ENCODE measurements around the gene IL20. TPM values are rescaled to one million over a fixed set of nuclear protein-coding genes. Genes with fewer than 3 reads are reported as not detected.

The IL20 gene
- polyA plus RNA-seq, 1 donor from 2014 or later: not detected

DNA sequence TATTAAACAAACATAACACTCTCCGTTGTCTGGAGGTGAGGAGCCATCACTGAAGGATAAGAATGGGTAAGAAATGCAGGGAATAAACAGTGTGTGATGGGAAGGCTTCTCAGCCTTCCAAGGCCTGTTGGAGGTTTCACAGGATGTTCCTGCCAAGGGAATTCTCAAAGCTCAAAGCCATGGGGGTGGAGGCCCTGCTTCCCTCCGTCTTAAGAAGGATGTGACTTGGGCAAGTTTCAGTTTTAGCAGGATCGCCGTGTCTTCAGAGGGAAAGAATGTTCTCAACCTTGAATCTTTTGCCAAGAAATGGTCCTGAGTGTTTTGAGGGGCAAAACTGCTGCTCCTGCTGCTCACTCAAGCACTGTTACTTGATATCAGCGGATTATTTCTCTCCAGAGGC lies 41.7 kb upstream of the IL20 start (continued):
- no peak for TF ChIP-seq MXI1 (conservative IDR thresholded peaks at IDR 0.05; ENCODE audit: poor library complexity, severe bottlenecking)
- TF ChIP-seq RAD21 (conservative IDR thresholded peaks at IDR 0.05): no peak
- TF ChIP-seq POLR2AphosphoS5 (IDR thresholded peaks at IDR 0.05): no peak

DNA sequence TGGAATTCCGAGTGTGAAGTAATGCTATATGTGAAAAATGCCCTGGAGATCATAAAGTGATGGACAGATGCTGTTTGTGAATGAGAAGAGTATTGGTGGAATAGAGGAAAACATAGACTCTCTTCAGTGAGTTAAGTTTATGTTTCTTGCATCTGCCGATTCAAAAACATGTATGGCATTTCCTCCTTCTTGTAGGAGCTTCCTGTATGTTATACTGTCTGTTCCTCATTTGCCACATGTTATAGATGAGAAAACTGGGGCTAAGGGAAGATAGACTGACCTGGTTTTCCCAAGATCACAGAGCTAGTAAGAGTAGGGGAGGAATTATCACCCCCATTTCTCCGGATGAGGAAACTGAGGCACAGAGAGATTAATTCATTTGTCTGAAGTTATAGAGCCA lies 41.1 kb upstream of the IL20 start:
- TF ChIP-seq, protein P1, sequence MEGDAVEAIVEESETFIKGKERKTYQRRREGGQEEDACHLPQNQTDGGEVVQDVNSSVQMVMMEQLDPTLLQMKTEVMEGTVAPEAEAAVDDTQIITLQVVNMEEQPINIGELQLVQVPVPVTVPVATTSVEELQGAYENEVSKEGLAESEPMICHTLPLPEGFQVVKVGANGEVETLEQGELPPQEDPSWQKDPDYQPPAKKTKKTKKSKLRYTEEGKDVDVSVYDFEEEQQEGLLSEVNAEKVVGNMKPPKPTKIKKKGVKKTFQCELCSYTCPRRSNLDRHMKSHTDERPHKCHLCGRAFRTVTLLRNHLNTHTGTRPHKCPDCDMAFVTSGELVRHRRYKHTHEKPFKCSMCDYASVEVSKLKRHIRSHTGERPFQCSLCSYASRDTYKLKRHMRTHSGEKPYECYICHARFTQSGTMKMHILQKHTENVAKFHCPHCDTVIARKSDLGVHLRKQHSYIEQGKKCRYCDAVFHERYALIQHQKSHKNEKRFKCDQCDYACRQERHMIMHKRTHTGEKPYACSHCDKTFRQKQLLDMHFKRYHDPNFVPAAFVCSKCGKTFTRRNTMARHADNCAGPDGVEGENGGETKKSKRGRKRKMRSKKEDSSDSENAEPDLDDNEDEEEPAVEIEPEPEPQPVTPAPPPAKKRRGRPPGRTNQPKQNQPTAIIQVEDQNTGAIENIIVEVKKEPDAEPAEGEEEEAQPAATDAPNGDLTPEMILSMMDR (IDR thresholded peaks at IDR 0.05; ENCODE audit: poor library complexity, severe bottlenecking): no peak
- TF ChIP-seq TAF1 (IDR thresholded peaks at IDR 0.05; ENCODE audit: low read depth) (no peak), EP300 (conservative IDR thresholded peaks at IDR 0.05; ENCODE audit: poor library complexity, severe bottlenecking) (no peak), POLR2AphosphoS5 (IDR thresholded peaks at IDR 0.05) (no peak)
- no peak overlapping the region for H2AFZ ChIP-seq (ENCODE audit: low read depth, low read length)
- no peaks in the 10 kb centered on the region for H3K27me3 ChIP-seq (ENCODE audit: insufficient read depth, low read depth, low read length)

DNA sequence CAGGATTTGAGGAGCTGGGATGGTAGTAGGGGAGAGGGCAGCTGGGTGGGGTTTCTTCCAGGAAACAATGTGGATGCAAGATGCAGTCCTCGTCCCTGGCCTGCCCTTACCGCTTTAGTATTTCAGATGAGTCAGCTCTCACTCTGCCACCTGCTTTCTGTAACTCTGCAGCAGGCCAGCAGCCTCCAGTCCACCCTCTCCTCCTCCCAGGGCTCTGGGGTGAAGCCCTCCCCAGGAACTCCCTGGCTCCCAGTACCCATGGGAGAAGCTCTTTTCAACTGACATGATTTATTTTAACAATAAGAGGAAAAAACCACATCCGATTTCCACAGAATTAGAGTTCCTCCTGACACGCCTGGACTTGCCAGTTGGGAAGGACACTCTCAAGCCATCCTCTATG lies 39.0 kb upstream of the IL20 start:
- Histone ChIP-seq H3K79me2 (replicated peaks; ENCODE audit: insufficient read depth, low read length) (no peaks in the 10 kb centered on the region), H3K36me3 (ENCODE audit: insufficient read depth, low read length) (no peaks in the 10 kb centered on the region), H3K9me2 (ENCODE audit: insufficient read depth, low read length) (no peaks in the 10 kb centered on the region), H2AFZ (ENCODE audit: low read depth, low read length) (no peak overlapping the region), H3K27me3 (ENCODE audit: insufficient read depth, low read depth, low read length) (no peaks in the 10 kb centered on the region), H3F3A (ENCODE audit: insufficient read depth, low read length, poor library complexity, severe bottlenecking) (no peaks in the 10 kb centered on the region), H3K4me3 (ENCODE audit: low read length) (no peak overlapping the region), H3K9ac (ENCODE audit: low read length) (no peak overlapping the region), H4K20me1 (ENCODE audit: insufficient read depth) (no peaks in the 10 kb centered on the region), H3K27ac (ENCODE audit: low read length) (no peak overlapping the region), H3K4me2 (ENCODE audit: low read length) (no peak overlapping the region), H3K9me3 (ENCODE audit: low read length) (no peaks in the 10 kb centered on the region)
- TF ChIP-seq MXI1 (conservative IDR thresholded peaks at IDR 0.05; ENCODE audit: poor library complexity, severe bottlenecking): no peak
- TF ChIP-seq EP300 (conservative IDR thresholded peaks at IDR 0.05; ENCODE audit: poor library complexity, severe bottlenecking): no peak
- TF ChIP-seq EZH2 (IDR thresholded peaks at IDR 0.05; ENCODE audit: borderline replicate concordance, insufficient read depth, low read length, poor library complexity, severe bottlenecking): no peak
- TF ChIP-seq, protein P1 (IDR thresholded peaks at IDR 0.05; ENCODE audit: poor library complexity, severe bottlenecking): no peak
- no peak for TF ChIP-seq RAD21 (conservative IDR thresholded peaks at IDR 0.05)
- TF ChIP-seq POLR2AphosphoS5 (IDR thresholded peaks at IDR 0.05): no peak
- TF ChIP-seq TAF1 (IDR thresholded peaks at IDR 0.05; ENCODE audit: low read depth): no peak
- TF ChIP-seq, protein P2, sequence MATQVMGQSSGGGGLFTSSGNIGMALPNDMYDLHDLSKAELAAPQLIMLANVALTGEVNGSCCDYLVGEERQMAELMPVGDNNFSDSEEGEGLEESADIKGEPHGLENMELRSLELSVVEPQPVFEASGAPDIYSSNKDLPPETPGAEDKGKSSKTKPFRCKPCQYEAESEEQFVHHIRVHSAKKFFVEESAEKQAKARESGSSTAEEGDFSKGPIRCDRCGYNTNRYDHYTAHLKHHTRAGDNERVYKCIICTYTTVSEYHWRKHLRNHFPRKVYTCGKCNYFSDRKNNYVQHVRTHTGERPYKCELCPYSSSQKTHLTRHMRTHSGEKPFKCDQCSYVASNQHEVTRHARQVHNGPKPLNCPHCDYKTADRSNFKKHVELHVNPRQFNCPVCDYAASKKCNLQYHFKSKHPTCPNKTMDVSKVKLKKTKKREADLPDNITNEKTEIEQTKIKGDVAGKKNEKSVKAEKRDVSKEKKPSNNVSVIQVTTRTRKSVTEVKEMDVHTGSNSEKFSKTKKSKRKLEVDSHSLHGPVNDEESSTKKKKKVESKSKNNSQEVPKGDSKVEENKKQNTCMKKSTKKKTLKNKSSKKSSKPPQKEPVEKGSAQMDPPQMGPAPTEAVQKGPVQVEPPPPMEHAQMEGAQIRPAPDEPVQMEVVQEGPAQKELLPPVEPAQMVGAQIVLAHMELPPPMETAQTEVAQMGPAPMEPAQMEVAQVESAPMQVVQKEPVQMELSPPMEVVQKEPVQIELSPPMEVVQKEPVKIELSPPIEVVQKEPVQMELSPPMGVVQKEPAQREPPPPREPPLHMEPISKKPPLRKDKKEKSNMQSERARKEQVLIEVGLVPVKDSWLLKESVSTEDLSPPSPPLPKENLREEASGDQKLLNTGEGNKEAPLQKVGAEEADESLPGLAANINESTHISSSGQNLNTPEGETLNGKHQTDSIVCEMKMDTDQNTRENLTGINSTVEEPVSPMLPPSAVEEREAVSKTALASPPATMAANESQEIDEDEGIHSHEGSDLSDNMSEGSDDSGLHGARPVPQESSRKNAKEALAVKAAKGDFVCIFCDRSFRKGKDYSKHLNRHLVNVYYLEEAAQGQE (IDR thresholded peaks at IDR 0.05; ENCODE audit: borderline replicate concordance): no peak
- no peak for TF ChIP-seq SMC3 (conservative IDR thresholded peaks at IDR 0.05; ENCODE audit: poor library complexity)

More for the DNA sequence above, 41.1 kb upstream of the IL20 start:
- Histone ChIP-seq H3K79me2 (replicated peaks; ENCODE audit: insufficient read depth, low read length) (no peaks in the 10 kb centered on the region), H4K20me1 (ENCODE audit: insufficient read depth) (no peaks in the 10 kb centered on the region), H3K36me3 (ENCODE audit: insufficient read depth, low read length) (no peaks in the 10 kb centered on the region), H3K4me2 (ENCODE audit: low read length) (no peak overlapping the region), H3K9me2 (ENCODE audit: insufficient read depth, low read length) (no peaks in the 10 kb centered on the region), H3K27ac (ENCODE audit: low read length) (no peak overlapping the region), H3K9me3 (ENCODE audit: low read length) (no peaks in the 10 kb centered on the region), H3F3A (ENCODE audit: insufficient read depth, low read length, poor library complexity, severe bottlenecking) (no peaks in the 10 kb centered on the region), H3K9ac (ENCODE audit: low read length) (no peak overlapping the region), H3K4me3 (ENCODE audit: low read length) (no peak overlapping the region)
